GM18861 (cell line): Measurements from ENCODE around the gene KMT2D.
"Not testable (repeated sequence)": the region's sequence is repeated elsewhere in the genome, so short reads cannot be mapped to it uniquely, and the experiment has no call there.

Source experiments
- ATAC-seq: cut with Tn5 transposase; IDR thresholded peaks from one replicate; pipeline ENCODE4 v1.9.1; 2021; ENCODE audit not compliant: unreplicated experiment

Gene KMT2D

DNA sequence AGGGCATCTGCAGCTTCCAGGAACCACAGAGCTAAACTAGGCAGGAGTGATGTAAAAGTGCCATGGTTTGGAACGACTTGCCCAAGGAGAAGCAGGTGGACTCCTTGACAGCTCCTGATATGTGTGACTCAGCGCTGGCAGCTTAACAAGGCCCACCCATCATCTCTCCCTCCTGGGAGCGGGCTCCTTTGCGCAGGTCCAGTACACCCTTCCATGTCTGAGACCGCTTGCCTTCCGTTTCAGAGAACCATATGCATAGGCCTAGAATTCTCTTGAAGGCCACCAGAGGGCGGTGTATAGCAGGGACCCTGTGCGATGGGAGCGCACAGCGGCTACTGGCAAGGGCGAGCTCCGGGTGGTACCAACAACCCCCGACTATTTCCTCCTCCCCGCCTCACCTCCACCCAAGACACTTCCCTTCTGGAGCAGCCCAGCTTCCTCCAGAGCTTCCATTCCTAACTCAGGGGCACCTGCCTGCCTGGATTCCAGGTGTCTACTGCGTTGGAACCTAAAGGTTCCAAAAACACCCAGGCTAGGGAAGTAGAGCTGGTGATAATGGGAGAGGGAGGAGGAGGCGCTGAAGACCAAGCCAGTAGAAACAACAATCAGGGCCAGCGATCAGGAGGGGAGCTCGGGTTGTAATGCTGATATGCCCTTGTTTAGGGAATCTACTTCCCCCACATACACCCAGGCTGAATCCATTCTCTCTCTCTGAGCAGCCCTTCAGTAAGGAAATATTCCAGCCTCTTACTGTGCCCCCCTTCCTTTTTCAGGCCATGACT, 27.7 kb upstream of the KMT2D start:
- peak; percentile 93 for ATAC-seq

DNA sequence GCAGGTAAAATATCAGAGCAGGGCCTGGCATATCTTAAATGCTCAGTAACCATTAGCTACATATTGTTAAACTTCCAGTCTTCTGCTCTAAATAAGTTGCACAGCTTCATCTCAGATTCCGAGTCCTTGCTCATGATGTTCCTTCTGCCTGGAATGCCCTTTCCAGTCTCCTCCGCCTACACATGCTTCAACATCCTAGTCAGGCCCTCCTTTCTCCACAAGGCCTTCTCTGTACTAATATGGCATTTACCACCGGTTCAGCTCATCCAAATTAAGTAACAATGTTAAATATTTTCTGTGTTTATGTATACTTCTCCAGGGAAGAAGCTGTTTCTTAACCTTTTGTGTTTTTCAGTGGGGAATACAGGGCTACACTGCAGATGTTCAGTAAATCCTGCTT, 25.5 kb upstream of the KMT2D start:
- ATAC-seq: no peak

DNA sequence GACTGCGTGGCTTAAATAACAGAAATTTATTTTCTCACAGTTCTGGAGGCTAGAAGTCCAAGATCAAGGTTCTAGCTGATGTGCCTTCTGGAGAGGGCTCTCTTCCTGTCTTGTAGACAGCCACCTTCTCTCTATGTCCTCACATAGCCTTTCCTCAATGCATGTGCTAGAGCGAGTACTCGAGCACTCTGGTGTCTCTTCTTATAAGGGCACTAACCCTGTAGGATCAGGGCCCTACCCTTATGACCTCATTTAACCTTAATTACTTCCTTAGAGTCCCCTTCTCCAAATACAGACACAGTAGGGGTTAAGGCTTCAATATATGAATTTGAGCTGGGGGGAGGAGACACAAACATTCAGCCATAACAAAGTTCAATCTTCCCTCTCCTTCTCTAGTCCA, 23.8 kb upstream of the KMT2D start:
- ATAC-seq: no peak

DNA sequence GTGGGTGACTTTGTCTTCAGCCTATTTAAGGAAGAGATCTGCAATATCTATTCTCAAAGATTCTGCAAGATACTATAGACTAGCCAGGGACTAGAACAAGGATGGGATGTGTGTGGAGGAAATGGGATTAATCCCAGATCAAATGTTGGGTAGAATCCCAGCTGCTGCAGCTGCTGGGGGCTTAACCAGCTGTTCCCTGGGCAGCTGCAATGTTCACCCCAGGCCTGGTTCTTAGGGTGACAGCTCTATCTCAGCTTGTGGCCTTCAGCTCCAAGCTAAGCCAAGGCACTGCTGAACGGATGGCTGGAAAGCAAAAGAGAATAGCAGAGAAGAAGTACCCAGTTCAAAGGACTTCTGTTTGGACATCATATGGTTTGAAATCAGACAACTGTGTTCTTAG, 19.2 kb upstream of the KMT2D start:
- ATAC-seq: no peak

DNA sequence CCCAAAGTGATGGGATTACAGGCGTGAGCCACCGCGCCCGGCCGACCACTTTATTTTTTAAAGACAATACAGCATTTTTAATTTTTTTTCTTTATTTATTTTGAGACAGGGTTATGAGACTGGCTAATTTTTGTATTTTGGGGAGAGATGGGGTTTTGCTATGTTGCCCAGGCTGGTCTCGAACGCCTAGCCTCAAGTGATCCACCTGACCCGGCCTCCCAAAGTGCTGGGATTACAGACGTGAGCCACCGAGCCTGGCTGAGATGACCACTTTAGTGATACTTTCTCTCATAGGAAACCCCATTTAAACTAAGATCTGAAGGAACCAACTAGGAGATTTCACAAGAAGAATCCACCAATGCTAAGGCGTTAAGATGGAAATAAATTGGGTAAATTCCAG, 10.4 kb upstream of the KMT2D start:
- no peak for ATAC-seq

DNA sequence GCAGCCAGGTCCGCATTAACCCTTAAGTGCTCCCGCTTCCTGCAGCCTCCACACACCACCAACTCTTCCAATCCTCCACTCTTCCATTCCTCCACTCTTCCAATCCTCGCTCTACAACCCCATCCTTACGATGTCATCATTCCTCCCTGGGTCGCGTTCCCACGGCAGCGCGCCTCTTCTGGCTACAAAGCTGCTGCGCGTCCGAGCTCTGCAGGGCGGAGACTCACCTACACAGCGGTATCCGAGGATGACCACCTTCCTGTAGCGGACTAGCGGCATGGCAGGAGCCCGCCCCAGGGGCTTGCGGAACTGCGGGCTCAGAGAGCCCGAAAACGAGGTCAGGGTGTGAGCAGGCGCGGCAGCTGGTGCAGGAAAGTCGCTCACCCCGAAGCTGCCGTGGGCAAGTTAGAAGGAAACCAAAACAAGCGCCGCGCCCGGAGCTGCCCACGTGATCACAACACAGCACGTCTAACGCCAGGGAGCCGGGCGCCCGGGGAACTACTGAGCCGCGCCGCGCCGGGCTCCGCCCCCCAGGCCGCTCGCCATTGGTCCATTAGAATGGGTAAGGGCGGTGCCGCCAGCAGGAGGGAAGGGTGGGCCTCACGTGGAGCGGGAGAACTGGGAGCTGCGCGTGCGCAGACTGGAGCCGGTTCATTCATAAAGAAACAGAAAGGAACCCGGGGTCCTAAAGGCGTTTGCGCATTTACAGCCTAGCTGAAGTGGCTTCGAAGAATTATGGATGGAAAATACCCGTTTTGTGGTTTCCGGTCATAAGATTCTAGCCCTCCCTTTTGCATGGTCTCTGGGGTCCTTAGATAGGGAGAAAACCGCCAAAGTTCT, 9.1 kb upstream of the KMT2D start, which contains the start of gene RHEBL1:
TSS of gene RHEBL1 (minus strand) at position 473 of the 840 bp plus-strand sequence. CDS start at position 279, 194 bp downstream.
- ATAC-seq: peak; percentile 94

DNA sequence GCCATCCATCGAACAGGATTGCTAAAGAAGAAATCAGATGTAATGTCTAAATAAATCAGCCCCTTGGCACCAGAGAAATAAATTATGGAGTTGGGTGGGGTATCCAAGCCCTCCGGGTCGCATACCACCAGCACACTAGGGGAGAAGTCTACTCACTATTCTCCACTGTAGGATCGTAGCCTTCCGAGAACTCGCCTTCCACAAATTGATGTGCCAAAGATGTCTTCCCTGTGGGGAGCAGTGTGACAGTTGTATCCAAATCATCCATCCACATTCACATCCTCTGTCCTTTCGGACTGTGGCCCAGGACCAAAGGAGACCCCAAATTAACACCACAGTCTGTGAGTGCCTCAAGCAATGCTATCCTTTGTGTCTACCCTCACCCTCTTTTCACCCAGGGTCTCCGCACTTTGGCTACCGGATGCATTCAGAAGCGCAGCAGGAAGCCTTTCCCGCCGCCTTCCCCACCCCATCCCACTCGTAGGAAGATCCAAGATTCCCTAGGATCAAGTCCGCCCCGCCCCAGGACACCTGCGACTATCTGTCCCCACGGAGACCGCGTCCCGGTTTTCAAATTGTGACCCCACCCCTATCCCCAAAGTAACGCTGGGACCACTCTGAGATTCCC, 8.4 kb upstream of the KMT2D start:
- ATAC-seq: no peak

DNA sequence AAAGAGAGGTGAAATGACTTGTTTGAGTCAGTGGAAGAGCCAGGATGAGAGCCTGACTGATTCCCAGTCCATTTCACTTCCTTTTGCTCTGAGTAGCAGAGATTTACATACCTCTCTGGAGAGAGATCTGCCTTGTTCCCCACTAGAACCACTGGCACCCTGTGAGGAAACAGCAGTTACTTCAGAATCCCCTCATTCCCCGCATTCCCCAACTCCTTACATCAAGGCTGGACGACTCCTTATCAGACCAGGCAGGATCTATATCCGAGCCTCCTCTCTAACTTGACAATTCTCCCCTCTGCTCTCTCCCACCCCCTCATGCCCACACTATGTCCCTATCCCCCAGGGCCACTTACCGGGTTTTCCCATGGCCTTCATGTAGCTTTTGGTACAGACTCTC, 5.5 kb upstream of the KMT2D start:
- no peak for ATAC-seq

DNA sequence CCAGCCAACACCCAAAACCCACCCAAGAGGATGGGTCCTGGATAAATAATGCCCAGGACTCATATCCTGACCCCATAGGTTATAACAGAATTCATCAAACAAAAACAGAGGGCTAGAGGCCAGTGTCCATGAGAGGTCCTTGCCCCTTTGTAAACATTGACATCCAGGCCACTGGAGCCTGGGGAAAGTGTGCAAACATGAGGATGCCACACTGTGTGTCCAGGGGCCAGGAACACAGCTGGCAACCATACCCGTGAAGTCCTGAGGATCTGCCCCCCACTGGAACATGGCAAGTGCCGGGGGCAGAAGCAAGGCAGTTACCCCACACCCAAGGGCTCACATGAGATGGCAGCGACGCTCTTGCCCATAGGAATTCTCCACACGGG, 4.2 kb upstream of the KMT2D start:
- ATAC-seq: no peak

DNA sequence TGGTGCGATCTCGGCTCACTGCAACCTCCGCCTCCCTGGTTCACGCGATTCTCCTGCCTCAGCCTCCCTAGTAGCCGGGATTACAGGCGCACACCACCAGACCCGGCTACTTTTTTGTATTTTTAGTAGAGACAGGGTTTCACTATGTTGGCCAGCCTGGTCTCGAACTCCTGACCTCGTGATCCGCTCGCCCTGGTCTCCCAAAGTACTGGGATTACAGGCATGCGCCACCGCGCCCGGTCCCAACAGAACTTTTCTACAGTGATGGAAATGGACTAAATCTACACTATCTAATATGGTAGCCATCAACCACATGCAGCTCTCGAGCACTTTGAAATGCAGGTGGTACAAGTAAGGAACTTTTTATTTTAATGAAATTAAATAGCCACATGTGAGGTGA, 1.3 kb upstream of the KMT2D start:
- ATAC-seq: not testable (repeated sequence)

DNA sequence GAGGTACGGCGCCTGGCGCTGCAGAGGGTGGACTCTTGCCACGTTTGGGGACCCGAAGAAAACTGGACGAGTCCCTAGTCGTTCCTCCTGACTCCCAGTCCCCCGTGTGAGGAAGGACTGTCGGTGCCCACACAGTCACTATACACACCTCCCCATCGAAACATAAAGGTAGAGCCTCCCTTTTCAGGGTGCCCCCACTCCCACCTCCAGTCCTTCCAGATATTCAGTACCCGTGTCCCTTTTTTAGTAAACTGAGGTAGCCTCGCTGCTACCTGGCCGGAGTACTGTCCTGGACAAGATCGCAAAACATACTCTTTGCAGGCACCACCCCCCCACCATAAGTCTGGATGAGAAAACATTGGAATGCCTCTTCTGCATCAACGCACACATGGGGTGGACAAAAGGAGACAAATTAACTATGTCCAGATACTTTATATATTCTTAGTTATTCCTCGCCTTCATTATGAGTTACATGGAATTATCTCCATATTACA, 610 bp upstream of the KMT2D start:
- no peak for ATAC-seq

DNA sequence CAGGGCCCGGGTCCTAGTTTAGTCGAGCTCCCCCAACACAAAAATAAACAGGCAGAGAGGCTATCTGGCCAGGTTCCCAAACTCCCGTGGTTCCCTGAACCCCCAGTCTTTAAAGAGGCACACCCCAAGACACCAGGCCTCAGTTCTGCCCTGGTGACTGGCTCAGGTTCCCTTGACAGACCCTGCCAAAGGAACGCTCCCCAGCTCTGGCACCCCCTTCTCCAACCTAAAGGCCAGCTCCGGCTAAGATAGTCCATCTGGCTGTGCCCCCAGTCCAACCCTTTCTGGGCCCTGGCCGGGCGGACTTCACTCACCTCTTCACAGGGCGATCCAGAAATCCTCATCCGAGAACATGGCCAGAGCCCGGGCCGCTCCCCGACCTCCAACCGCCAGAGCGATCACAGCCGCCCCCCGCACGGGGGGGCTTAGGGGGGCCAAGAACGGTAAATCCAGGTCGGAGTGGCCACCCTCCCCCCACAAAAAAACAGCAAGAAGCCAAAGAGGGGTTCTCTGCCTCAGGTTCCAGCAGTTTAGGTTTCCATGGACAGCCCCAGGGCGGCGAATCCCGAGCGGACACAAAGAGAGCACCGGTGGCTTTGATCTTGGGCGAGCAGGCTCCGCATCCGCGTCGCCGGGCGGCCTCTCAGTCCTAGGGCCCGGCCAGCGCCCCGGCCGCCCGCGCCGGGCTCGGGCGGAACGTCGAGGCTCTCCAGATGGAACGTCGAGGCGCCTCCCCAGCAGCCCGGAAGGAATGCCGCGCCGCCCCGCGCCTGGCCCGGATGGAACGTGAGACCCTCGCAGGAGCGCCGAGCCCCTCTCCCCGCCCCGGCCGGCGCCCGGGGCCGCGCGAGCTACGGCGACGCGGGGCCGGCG, 1.1 kb downstream of the KMT2D start:
- ATAC-seq: no peak

DNA sequence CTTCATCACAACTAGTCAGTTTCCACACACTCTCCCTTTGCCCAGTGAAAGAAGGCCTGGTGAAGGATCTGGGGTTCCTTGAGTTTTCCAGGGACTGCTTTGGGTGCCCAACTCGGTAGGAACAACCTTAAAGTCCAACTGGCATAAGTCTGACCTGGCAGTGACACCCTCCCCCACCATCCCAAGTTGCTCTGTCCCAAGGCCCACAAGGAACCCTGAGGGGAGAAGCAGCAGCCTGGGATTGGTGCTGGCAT, 1.6 kb downstream of the KMT2D start:
- no peak for ATAC-seq

DNA sequence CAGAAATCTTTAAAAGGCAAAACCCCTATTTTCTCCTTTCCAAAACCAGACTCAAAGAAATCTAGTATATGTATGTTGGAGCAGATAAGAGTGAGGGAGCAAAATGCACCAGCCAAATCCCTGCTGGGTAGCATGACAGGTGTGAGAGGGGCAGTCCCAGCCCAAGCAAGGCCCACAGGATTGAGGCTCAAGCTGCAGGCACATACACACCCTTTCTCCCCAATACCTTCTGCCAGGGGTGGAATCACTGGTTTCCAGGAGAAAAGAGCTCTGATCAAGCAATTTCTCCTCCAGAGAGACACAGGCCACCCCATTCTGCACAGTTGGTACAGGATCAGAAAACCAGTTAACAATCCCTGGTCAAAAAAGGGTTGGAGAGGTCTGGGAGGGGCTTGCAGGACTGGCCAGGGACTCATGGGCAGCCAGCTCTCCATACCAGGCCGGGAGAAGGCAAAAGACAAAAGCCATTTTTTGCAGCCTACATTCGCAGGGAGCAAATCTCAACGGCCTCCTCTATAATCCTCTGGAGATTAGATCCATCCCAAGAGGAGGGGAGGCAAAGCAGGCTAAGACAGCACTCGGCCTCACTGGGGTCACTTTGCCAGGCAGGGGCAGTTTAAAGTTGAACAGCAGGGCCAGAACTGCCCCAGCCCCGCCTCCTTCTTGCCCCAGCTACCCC, 2.1 kb downstream of the KMT2D start:
- no peak for ATAC-seq

DNA sequence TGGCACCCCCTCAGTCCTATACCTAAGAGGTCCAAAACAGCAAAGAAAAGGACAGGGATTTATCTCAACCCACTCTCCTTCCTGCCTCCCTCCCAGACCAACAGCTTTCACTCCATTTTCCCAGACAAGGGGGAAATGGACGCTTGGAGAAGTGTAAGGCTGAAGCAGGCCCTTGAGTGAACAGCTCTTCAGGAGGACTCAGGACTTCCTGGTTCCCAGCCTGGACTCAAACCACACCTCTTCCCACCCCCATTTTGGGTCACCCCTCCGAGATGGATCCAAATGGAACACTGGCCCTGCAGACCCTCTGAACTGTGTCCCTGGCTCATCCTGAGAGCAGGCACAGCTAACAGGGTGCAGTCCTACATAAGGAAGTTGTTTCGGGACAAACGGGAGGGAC, 2.7 kb downstream of the KMT2D start:
- ATAC-seq: no peak

DNA sequence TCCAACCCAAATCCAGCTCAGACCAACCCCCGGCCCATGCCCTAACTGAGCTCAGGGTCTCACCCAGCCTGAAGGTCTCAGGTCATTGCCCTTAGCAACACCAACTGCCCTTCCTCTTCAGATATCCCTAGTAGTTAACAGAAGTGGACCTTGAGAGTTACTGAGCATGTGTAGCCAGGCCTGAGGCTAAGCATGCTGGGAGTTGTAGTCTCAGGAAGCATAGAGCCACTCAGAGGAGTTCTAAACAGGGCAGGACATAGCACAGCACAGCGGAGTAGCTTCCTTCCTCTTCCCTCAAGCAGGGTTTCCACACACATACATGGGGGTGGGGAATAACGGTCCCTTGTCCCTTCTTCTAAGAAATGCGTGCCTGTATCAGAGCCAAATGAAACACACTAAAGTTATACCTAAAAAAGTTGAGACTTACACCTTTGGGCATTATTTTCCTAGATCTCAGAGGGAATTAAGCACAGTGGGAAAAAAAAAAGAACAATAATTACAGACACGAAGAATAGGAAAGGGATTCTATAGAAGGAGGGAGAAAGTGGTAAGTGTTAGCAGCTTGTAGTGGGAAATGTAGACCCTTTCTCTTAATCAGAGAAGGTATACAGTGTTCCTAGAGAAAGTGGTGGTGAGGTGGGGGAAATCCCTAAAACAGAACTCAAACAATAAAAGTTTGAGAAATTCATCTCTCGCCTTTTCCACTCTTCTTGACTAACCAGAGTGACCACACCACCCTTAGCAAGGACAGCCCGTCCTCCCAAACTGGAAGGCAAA, 4.4 kb downstream of the KMT2D start:
- ATAC-seq: peak; percentile 78

DNA sequence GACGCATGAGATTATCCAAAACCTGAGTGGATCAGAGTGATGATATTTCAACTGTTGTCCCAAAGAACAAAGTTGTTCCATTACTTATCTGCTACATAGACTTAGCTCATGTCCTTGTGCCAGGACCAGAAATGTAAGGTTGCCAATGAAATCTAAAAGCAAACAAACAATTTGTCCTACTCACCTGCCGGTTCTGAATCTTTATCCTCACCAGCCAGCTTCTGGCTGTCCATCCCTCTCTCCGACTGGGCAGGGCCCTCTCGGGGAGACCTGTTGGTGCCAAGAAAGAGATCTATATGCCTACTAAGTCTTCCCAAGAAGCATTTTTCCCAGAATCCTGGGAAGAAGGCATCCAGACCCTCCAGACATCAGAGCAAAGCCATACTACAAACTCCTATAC, 5.5 kb downstream of the KMT2D start:
- no peak for ATAC-seq

DNA sequence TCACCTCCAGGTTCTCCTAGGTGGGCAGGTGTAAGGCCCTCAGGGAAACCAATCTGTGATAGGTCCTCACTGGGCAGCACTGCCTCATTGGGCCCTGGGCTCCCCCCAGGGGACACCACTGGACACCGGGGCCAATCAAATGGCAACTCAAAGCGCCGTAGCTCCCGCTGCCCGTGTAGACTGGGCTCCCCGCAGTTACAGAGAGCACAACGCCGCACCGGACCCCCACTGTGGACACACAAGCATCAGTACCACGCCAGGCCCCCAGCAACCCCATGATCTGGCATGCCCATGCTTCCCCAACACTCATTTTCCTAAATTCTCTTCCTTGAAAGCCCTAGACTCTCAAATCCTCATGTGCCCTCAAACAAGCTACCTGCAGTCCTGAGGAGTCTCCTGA, 6.1 kb downstream of the KMT2D start:
- no peak for ATAC-seq

DNA sequence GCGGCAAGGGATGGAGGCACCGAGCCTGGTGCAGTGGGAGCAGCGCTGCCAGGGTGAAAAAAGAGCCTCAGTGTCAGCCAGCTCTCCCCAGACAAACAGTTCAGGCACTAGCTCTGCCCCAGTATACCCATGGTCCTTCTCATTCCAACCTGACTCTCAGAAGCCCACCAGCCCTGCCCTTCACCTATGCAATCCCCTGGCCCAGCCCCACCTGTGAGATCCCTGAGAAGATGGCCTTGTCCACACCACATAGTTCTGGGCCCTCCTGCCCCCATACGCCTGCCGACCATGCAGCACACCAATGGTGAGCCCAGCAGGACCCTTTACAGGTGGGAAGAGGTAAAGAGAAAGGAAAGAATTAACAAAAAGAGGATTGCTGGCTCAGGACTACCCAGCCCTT, 6.5 kb downstream of the KMT2D start:
- ATAC-seq: no peak
